Body of pancreas (tissue), 4 donors: ENCODE measurements around the gene CCDC78. TPM values are rescaled to one million over a fixed set of nuclear protein-coding genes. Genes with fewer than 3 reads are reported as not detected.

Source experiments
- ATAC-seq: fragments of 150-250 bp; one replicate; pipeline ENCODE4 v1.9.1; 2016
- DNase-seq, 4 donors: peaks; one replicate each; pipeline ENCODE4 v3.0.0-alpha.2; 2019
- H3K27ac ChIP-seq, 4 donors: fragments of 200-600 bp; sonication (generic); 1 replicate in 3 of 4; 2 replicates in 1 of 4; pipeline versions ENCODE4 v1.5.1 to v1.6.1; 2016 to 2019; ENCODE audit warnings: mild to moderate bottlenecking in 1 of 4, mixed read lengths in 1 of 4, moderate library complexity in 1 of 4
- H3K27me3 ChIP-seq, 2 donors: fragments of 200-600 bp; sonication (generic); one replicate each; pipeline ENCODE4 v1.6.0; 2016; ENCODE audit warnings: mild to moderate bottlenecking in 1 of 2
- H3K36me3 ChIP-seq, 2 donors: fragments of 200-600 bp; sonication (generic); replicated peaks in 1 of 2; 2 replicates each; pipeline ENCODE4 v1.5.1; 2016; ENCODE audit warnings: low read depth in 2 of 2; ENCODE audit not compliant: insufficient read depth in 1 of 2
- H3K4me1 ChIP-seq: fragments of 200-600 bp; sonication (generic); one replicate; pipeline ENCODE4 v1.6.0; 2016
- H3K4me3 ChIP-seq, 2 donors: fragments of 200-600 bp; sonication (generic); 1 replicate in 1 of 2; 2 replicates in 1 of 2; pipeline ENCODE4 v1.5.1; 2016 to 2019
- H3K9me3 ChIP-seq, 3 donors: fragments of 200-600 bp; sonication (generic); 1 replicate in 2 of 3; 2 replicates in 1 of 3; pipeline ENCODE4 v1.5.1; 2016
- POLR2A ChIP-seq, 3 donors: fragments of 450-650 bp; IDR thresholded peaks; one replicate each; pipeline ENCODE4 v1.6.1; 2016; ENCODE audit warnings: antibody characterized with exemption in 3 of 3, mild to moderate bottlenecking in 2 of 3
- WGBS, 2 donors: methylation state at CpG; one replicate each; pipeline ENCODE4 v1.1.5; 2017; 5-methylcytosine and 5-hydroxymethylcytosine counted together
- intact Hi-C: fragments of 100-400 bp; cut with DNase I; formaldehyde crosslinking; loops from one replicate; pipeline ENCODE4 v1.15.1; 2023
- total RNA-seq, 2 donors: library from RNA; depleted of rRNA; stranded (reverse); fragments of >200 nt; gene quantifications; one replicate each; pipeline ENCODE4 v1.1.0, GENCODE V29; 2016
- TF ChIP-seq, protein P1 (sequence below), 7 experiments: fragments of 450-650 bp in 4 of 7; fragments of 200-600 bp in 3 of 7; sonication (generic) in 3 of 7; IDR thresholded peaks; one replicate each; pipeline ENCODE4 v1.5.1; 2016 to 2019; ENCODE audit warnings: antibody characterized with exemption in 7 of 7

The CCDC78 gene
- total RNA-seq, 2 donors from 2014 or later: not detected

DNA sequence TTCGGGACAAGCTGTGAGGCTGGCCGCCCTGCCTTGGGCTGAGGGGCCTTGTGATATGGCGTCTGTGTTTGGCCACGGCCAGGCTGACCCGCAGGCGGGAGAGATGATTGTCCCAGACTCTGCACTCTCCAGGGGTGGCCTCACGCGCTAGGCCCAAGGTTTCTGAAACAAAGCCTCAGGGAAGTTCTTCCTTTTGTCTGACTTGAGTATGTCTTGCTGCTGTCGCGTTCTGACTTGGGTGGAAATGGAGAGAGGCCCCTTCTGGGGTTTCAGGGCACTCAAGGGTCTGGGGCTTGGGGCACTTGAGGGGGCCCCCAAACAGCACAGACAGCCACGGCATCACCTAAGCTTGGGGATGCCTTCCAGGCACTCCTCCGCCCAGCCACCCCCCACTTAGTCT lies 15.2 kb downstream of the CCDC78 start:
- TF ChIP-seq, protein P1, sequence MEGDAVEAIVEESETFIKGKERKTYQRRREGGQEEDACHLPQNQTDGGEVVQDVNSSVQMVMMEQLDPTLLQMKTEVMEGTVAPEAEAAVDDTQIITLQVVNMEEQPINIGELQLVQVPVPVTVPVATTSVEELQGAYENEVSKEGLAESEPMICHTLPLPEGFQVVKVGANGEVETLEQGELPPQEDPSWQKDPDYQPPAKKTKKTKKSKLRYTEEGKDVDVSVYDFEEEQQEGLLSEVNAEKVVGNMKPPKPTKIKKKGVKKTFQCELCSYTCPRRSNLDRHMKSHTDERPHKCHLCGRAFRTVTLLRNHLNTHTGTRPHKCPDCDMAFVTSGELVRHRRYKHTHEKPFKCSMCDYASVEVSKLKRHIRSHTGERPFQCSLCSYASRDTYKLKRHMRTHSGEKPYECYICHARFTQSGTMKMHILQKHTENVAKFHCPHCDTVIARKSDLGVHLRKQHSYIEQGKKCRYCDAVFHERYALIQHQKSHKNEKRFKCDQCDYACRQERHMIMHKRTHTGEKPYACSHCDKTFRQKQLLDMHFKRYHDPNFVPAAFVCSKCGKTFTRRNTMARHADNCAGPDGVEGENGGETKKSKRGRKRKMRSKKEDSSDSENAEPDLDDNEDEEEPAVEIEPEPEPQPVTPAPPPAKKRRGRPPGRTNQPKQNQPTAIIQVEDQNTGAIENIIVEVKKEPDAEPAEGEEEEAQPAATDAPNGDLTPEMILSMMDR (IDR thresholded peaks at IDR 0.05): no peak
- no peak for TF ChIP-seq POLR2A (IDR thresholded peaks at IDR 0.05)
- intact Hi-C loops: loop anchor here (5.0 kb wide), 1 partner anchor 341 kb away; no protein-coding TSS in a partner anchor
- Histone ChIP-seq H3K4me3 (no peak overlapping the region), H3K27ac (no peak overlapping the region), H3K9me3 (no peaks in the 10 kb centered on the region), H3K36me3 (no peaks in the 10 kb centered on the region), H3K27me3 (peaks cover 0 to 30% of the 10 kb centered on the region in 2 donors), H3K4me1 (peaks cover 23% of the 10 kb centered on the region)
- no peak for ATAC-seq
- no peak for DNase-seq
- WGBS, 2 donors: 45 to 50% methylated on average over 8 to 12 of the region's 12 CpGs

DNA sequence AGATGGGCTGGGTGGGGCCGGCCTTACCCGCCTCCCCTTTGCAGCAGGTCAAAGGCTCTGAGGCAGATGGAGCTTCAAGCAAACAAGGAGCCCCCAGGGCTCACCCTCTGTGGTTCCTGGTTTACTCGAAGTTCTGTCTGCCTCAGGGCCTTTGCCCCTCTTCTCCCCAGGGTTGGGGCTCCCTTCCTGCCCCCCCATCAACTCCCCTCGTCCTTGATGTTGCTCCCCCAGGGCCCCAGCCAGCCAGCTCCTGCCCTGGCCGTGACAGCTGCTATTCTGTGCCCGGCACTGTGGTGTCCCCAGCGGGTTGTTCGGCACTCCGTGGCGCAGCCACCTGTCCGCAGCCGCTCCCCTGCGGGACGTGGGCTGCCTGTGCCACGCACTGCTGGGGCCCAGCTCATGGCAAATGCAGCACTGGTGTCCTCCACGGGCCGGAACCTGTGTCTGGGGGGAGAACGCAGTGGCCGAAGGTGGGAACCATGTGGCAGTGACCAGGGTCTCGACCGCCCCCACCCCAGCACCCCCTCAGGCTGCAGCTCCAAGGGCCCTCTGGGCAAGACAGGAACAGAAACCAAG lies 15.7 kb downstream of the CCDC78 start:
- TF ChIP-seq, protein P1 (IDR thresholded peaks at IDR 0.05): no peak
- no peak for TF ChIP-seq POLR2A (IDR thresholded peaks at IDR 0.05)
- no peak for ATAC-seq
- Histone ChIP-seq H3K27ac (no peak overlapping the region), H3K36me3 (no peaks in the 10 kb centered on the region), H3K9me3 (no peaks in the 10 kb centered on the region), H3K4me1 (peaks cover 18% of the 10 kb centered on the region), H3K27me3 (peaks cover 0 to 31% of the 10 kb centered on the region in 2 donors), H3K4me3 (no peak overlapping the region)
- DNase-seq: no peak
- intact Hi-C loops: loop anchor here (5.0 kb wide), 1 partner anchor 342 kb away; no protein-coding TSS in a partner anchor
- WGBS, 2 donors: 42 to 53% methylated on average over 9 to 21 of the region's 21 CpGs

DNA sequence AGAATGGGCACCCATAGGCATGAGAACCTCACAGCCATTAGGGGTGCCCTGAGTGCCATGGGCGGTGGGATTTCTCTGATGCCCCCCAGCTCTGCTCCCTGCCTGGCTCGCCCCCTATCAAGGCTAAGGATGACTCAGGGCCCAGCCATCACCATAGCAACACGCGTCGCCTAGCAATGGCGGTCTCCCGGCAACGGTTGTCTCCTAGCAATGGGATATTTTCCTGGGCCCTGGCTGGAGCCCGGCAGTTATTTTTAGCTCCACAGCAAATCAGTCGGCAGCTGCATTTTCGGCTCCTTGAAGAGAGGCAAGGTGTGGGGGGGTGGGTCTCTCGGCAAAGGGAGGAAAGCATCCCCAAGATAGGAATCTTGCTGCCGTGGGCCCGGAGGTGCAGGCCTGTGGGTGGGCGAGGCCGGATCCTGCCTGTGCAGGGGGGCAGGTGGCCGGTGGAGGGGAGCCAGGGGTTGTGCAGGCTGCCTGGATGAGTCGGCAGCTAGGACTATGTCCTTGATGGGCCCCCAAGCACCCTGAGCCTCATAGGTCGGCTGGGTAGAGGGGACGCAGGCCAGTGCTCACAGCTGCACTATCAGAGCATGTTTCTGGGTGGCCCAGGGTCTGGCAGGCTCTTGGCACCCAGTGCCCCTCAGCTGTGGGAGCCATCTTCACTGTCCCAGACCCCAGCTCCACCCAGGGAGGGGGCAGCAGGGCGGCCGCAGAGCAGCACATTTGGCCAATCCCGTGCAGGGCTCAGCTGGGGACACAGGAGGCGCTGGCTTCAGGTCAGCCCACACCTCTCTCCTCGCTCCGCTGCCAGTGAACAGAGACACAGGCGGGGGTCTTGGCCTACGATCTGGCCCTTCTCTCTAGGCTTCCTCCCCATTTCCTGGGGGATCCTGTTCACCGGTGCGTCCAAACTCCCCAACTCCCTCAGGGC lies 16.4 kb downstream of the CCDC78 start:
- TF ChIP-seq POLR2A (IDR thresholded peaks at IDR 0.05): no peak
- TF ChIP-seq, protein P1 (IDR thresholded peaks at IDR 0.05): no peak
- ATAC-seq: no peak
- intact Hi-C loops: loop anchor here (5.0 to 10.0 kb wide), 2 partner anchors 342 to 465 kb away; no protein-coding TSS in a partner anchor
- H3K27me3 ChIP-seq: peaks cover 0 to 34% of the 10 kb centered on the region in 2 donors
- H3K4me3 ChIP-seq: no peak overlapping the region
- no peak overlapping the region for H3K27ac ChIP-seq
- H3K36me3 ChIP-seq: no peaks in the 10 kb centered on the region
- WGBS, 2 donors: 18 to 19% methylated on average over 14 to 30 of the region's 30 CpGs
- H3K4me1 ChIP-seq: peaks cover 14% of the 10 kb centered on the region
- H3K9me3 ChIP-seq: no peaks in the 10 kb centered on the region
- peak in 3 of 4 donors; percentile 56 to 68 (median 57) for DNase-seq

GRCh38 chr16:708959-709358 lies 17.3 kb downstream of the CCDC78 start:
- H3K4me3 ChIP-seq: no peak overlapping the region
- ATAC-seq (no peak), DNase-seq (no peak)
- WGBS, 2 donors: 66 to 72% methylated on average over 2 to 4 of the region's 4 CpGs
- H3K27me3 ChIP-seq: peaks cover 0 to 40% of the 10 kb centered on the region in 2 donors
- peaks cover 6% of the 10 kb centered on the region for H3K4me1 ChIP-seq
- no peak overlapping the region for H3K27ac ChIP-seq
- TF ChIP-seq POLR2A (IDR thresholded peaks at IDR 0.05): no peak
- TF ChIP-seq, protein P1 (IDR thresholded peaks at IDR 0.05): no peak
- H3K9me3 ChIP-seq: no peaks in the 10 kb centered on the region
- intact Hi-C loops: loop anchor here (10.0 kb wide), 1 partner anchor 466 kb away; no protein-coding TSS in a partner anchor
- no peaks in the 10 kb centered on the region for H3K36me3 ChIP-seq
